ENCODE measurements around the gene SLC27A5. TPM values are rescaled to one million over a fixed set of nuclear protein-coding genes. Genes with fewer than 3 reads are reported as not detected.

The SLC27A5 gene
- total and polyA plus RNA-seq, 2 of the 13 experiments (the other 11 are each of a cell fraction or from before 2014, with no cell fraction given): 30.3 to 40.2 TPM

GRCh38 chr19:58554494-58555368, 42.9 kb upstream of the SLC27A5 start, which contains the start of gene CHMP2A (continued):
- no peak for TF ChIP-seq HNF1A (IDR thresholded peaks at IDR 0.05; ENCODE audit: low read depth)
- TF ChIP-seq HNF1A (CRISPR knock-in tag; IDR thresholded peaks at IDR 0.05; ENCODE audit: borderline replicate concordance): 0 out of 2 replicates have a peak, but pooled peaks have one; percentile 17
- no peak for TF ChIP-seq HNRNPH1 (optimal IDR thresholded peaks at IDR 0.05; ENCODE audit: low read depth, low read length)
- TF ChIP-seq ZGPAT (CRISPR knock-in tag; IDR thresholded peaks at IDR 0.05): peak; percentile 63; the same call in 1 of the 2 replicates
- no peak for TF ChIP-seq ZBTB7A (CRISPR knock-in tag; IDR thresholded peaks at IDR 0.05)
- TF ChIP-seq ZNF12 (CRISPR knock-in tag; IDR thresholded peaks at IDR 0.05): no peak
- TF ChIP-seq SAFB2 (CRISPR knock-in tag; IDR thresholded peaks at IDR 0.05; ENCODE audit: borderline replicate concordance, low read depth): 0 out of 2 replicates have a peak, but pooled peaks have one; percentile 34
- TF ChIP-seq, protein P1, sequence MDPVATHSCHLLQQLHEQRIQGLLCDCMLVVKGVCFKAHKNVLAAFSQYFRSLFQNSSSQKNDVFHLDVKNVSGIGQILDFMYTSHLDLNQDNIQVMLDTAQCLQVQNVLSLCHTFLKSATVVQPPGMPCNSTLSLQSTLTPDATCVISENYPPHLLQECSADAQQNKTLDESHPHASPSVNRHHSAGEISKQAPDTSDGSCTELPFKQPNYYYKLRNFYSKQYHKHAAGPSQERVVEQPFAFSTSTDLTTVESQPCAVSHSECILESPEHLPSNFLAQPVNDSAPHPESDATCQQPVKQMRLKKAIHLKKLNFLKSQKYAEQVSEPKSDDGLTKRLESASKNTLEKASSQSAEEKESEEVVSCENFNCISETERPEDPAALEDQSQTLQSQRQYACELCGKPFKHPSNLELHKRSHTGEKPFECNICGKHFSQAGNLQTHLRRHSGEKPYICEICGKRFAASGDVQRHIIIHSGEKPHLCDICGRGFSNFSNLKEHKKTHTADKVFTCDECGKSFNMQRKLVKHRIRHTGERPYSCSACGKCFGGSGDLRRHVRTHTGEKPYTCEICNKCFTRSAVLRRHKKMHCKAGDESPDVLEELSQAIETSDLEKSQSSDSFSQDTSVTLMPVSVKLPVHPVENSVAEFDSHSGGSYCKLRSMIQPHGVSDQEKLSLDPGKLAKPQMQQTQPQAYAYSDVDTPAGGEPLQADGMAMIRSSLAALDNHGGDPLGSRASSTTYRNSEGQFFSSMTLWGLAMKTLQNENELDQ (CRISPR knock-in tag; IDR thresholded peaks at IDR 0.05; ENCODE audit: borderline replicate concordance): no peak
- no peak for TF ChIP-seq ZNF44 (CRISPR knock-in tag; IDR thresholded peaks at IDR 0.05)
- TF ChIP-seq FOXO1 (CRISPR knock-in tag; IDR thresholded peaks at IDR 0.05): no peak
- TF ChIP-seq, protein P2, sequence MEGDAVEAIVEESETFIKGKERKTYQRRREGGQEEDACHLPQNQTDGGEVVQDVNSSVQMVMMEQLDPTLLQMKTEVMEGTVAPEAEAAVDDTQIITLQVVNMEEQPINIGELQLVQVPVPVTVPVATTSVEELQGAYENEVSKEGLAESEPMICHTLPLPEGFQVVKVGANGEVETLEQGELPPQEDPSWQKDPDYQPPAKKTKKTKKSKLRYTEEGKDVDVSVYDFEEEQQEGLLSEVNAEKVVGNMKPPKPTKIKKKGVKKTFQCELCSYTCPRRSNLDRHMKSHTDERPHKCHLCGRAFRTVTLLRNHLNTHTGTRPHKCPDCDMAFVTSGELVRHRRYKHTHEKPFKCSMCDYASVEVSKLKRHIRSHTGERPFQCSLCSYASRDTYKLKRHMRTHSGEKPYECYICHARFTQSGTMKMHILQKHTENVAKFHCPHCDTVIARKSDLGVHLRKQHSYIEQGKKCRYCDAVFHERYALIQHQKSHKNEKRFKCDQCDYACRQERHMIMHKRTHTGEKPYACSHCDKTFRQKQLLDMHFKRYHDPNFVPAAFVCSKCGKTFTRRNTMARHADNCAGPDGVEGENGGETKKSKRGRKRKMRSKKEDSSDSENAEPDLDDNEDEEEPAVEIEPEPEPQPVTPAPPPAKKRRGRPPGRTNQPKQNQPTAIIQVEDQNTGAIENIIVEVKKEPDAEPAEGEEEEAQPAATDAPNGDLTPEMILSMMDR (CRISPR knock-in tag; IDR thresholded peaks at IDR 0.05): peak; percentile 12; the same call in 1 of the 2 replicates
- peak; percentile 85 for TF ChIP-seq CREM (IDR thresholded peaks at IDR 0.05)
- TF ChIP-seq CREM (CRISPR knock-in tag; IDR thresholded peaks at IDR 0.05): no peak
- TF ChIP-seq SP2 (CRISPR knock-in tag; IDR thresholded peaks at IDR 0.05): peak; percentile 52
- no peak for TF ChIP-seq LRRFIP1 (CRISPR knock-in tag; conservative IDR thresholded peaks at IDR 0.05)
- TF ChIP-seq MYC (CRISPR knock-in tag; IDR thresholded peaks at IDR 0.05; ENCODE audit: borderline replicate concordance): no peak

All from HepG2 (cell line).